Measurements from ENCODE around the gene CLEC4C.
"Not testable (repeated sequence)": the region's sequence is repeated elsewhere in the genome, so short reads cannot be mapped to it uniquely, and the experiment has no call there.

The CLEC4C gene, protein sequence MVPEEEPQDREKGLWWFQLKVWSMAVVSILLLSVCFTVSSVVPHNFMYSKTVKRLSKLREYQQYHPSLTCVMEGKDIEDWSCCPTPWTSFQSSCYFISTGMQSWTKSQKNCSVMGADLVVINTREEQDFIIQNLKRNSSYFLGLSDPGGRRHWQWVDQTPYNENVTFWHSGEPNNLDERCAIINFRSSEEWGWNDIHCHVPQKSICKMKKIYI

DNA sequence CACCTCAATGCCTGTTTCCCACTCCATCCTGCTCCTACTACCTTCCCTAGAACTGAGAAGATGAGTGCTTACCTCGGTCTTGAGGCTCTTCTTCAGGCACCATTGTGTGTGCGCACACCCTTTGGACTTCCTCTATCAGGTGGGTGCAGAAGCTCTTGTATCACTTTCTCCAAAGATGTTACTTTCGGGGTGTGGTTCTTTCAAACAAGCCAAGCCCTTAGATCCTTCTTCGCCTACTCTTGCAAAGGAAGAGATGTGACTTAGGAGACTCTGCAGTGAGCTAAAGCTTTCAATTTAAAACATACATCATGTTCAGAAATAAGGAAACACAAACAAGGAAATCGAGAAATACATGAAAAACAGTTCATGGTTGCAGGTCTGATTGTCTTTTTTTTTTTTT, at the start of gene CLEC4C:
TSS of gene CLEC4C (minus strand) at position 130 of the 400 bp plus-strand sequence. CDS start at position 103, 27 bp downstream.
- no peak for DNase-seq (ENCODE audit: low spot score)

DNA sequence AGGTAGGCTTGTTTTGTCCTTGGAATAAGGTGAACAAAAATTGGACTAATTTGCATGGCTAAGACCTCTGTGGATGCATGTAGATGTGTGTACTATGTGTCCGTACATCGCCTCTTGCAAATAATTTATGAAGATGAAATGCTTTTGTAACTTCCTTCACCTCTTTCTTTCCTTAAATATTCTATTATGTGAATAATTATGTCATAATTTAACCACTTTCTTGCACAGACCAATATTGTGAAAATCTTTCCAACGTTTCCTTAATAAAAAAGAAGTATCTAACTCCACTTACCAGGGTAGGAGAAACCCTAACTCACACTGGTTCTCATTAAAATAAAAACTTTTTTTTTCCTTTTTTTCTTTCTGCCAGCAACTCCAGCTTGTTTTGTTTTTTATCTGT, 46.0 kb upstream of the CLEC4C start:
- DNase-seq (ENCODE audit: low spot score) = no peak

DNA sequence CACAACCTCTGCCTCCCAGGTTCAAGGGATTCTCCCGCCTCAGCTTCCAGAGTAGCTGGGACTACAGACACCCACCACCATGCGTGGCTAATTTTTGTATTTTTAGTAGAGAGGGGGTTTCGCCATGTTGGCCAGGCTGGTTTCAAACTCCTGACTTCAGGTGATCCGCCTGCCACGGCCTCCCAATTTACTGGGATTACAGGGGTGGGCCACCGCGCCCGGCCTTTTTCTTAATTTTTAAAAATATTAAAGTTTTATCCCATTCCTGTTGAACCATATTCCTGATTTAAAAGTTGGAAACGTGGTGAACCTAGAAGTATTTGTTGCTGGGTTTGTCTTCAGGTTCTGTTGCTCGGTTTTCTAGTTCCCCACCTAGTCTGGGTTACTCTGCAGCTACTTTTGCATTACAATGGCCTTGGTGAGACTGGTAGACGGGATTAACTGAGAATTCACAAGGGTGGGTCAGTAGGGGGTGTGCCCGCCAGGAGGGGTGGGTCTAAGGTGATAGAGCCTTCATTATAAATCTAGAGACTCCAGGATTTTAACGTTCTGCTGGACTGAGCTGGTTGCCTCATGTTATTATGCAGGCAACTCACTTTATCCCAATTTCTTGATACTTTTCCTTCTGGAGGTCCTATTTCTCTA, 41.8 kb upstream of the CLEC4C start, which contains the start of gene NANOG:
TSS of gene NANOG (plus strand) at position 519 of the 645 bp plus-strand sequence. CDS start 213 bp downstream, outside the sequence.
- not testable (repeated sequence) for DNase-seq (ENCODE audit: low spot score)

DNA sequence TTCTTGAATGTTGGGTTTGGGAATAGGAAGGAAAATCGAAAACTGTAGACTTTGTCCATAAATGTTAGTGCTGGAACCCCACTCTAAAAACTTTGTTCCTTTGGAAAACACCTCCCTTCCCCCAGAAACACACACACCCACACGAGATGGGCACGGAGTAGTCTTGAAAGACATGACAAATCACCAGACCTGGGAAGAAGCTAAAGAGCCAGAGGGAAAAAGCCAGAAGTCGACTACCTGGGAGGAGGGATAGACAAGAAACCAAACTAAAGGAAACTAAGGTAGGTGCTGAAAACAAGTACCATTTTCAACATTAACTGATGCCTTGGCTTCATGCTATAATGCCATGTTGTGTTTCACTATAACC, 41.1 kb upstream of the CLEC4C start:
- DNase-seq (ENCODE audit: low spot score) = no peak

DNA sequence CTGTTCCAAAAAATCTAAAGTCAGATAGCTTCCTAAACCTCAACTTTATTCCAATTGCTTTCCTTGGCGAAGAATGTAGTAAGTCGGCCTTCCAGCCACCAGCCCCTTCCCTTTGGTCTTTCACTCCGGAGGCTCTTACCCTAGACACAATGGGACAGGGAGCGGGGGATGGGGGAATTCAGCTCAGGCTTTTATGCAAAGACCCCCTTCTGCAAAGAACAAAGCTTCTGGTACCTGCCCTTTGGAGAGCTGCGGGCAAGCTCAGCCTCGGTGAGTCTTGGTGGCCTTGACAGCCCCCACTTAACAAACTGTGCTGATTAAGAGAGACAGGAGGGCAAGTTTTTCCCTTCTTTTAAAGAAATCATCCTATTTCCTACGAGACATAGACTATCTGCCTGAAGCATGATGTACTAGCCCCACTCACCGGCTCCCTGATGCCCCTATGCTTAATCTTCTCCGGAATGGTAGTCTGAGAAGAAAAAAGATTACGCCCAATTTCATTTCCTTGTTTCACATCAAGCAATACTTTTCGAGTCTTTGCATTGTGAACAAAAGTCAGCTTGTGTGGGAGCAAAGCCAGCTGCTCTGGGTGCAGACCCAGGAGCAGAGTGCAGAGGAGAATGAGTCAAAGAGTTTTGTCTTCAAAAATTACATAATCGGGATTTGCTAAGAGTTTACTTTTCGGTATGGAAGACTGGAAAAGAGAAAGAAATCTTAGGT, 40.6 kb upstream of the CLEC4C start:
- DNase-seq (ENCODE audit: low spot score) = no peak

DNA sequence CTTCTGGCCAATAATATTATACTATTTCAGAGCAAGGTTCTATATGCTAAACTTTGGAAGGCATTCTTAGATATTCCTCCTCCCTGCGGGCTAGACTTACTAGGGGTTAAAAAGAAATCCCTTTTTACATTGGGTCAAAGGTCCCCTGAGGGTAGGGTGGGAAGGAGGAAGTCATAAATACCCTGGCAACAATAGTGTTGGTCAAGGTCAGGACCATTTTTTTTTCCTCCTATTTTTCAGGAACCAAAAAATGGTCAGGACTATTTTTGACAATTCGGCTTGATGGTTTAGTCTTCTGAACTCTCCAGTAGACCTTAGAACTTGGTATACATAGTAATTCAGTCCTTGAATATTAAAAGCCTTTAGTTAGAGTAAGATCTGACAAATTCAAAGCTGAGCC, 37.5 kb upstream of the CLEC4C start:
- no peak for DNase-seq (ENCODE audit: low spot score)

DNA sequence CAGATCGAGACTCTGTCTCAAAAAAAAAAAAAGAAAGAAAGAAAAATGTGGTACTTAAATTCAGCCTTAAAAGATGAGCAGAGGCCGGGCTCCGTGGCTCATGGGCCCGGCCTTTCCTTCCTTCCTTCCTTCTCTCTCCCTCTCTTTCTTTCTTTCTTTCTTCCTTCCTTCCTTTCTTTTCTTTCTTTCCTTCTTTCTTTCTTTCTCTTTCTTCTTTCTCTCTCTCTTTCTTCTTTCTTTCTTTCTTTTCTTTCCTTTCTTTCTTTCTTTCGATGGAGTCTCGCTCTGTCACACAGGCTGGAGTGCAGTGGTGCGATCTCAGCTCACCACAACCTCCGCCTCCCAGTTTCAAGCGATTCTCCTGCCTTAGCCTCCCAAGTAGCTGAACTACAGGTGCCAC, 36.3 kb upstream of the CLEC4C start:
- DNase-seq (ENCODE audit: low spot score) = not testable (repeated sequence)

DNA sequence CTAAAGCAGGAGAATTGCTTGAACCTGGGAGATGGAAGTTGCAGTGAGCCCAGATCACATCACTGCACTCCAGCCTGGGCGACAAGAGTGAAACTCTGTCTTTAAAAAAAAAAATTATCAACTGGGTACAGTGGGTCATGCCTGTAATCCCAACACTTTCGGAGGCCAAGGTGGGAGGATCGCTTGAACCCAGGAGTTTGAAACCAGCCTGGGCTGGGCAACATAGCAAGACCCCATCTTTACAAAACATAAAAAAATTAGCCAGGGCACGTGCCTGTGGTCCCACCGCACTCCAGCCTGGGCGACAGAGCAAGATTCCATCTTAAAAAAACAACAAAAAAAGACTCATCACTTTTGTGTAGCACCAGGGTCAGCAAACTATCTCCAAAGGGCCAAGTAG, 34.9 kb upstream of the CLEC4C start:
- no peak for DNase-seq (ENCODE audit: low spot score)

DNA sequence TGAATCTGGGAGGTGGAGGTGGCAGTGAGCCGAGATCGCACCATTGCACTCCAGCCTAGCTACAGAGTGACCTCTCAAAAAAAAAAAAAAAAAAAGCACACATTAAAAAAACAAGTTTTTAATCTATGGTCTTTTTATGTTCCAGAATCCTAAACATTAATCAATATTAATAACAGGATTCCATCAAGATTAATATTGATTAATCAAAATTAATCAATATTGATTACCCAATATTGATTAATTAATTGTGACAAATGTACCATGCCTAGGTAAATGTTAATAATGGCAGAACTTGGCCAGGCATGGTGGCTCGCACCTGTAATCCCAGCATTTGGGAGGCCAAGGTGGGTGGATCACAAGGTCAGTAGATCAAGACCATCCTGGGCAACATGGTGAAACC, 34.1 kb upstream of the CLEC4C start:
- no peak for DNase-seq (ENCODE audit: low spot score)

DNA sequence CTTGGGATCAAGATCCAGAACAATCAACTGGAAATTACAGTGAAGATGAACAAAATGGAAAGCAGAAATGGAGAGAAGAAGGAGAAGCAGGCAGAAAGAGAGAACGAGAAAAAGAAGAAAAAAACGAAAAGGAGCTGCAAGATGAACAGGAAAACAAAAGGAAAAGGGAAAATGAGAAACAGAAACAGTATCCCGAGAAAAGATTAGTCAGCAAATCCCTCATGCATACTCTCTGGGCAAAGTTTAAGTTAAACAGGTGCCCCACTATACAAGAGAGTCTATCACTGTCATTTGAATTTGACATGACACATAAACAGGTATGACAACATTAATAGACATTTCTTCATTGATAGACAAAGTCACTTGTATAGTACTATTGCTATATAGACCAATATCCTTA, 22.8 kb upstream of the CLEC4C start:
- DNase-seq (ENCODE audit: low spot score) = no peak

DNA sequence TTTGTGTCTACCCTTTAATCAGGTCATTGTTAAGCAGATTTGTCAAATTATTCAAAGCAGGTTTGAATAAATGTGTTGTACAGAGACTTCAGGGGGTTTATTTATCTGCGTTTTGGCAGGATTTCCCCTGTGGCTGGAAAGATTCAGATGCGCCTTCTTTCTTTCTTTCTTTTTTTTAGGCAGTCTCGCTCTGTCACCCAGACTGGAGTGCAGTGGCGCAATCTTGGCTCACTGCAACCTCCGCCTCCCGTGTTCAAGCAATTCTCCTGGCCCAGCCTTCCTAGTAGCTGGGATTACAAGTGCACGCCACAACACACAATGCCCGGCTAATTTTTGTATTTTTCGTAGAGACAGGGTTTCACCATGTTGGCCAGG, 11.6 kb upstream of the CLEC4C start:
- no peak for DNase-seq (ENCODE audit: low spot score)

DNA sequence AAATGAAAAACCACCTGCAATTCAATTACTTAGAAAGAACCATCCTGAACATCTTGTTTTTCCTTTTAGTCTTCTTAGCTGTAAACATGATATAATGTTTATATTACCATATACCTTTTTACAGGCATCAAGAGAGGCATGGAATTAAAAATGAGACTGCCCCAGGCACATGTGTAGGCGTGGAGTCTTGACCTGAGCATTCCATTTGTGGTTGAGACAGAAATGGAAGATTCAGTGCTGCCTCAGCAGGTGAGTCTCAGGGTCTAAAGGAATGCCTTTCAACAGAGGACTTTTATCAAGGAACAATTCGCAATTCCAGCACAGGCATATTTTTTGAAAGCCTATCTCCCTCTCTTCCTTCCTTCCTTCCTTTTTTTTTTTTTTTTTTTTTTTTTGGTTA, 9.8 kb upstream of the CLEC4C start:
- DNase-seq (ENCODE audit: low spot score) = no peak

DNA sequence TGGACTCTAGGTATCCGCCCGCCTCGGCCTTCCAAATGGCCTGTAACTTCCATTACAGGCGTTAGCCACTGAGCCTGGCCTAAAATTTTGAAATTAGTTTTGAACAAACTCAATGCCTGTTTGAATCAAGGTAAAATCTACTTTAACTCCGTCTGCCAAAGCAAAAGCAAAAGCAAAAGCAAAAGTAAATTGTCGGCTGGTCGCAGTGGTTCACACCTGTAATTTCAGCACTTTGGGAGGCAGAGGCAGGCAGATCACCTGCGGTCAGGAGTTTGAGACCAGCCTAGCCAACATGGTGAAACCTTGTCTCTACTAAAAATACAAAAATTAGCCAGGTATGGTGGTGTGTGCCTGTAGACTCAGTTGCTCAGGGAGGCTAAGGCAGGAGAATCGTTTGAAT, 8.5 kb upstream of the CLEC4C start:
- not testable (repeated sequence) for DNase-seq (ENCODE audit: low spot score)

DNA sequence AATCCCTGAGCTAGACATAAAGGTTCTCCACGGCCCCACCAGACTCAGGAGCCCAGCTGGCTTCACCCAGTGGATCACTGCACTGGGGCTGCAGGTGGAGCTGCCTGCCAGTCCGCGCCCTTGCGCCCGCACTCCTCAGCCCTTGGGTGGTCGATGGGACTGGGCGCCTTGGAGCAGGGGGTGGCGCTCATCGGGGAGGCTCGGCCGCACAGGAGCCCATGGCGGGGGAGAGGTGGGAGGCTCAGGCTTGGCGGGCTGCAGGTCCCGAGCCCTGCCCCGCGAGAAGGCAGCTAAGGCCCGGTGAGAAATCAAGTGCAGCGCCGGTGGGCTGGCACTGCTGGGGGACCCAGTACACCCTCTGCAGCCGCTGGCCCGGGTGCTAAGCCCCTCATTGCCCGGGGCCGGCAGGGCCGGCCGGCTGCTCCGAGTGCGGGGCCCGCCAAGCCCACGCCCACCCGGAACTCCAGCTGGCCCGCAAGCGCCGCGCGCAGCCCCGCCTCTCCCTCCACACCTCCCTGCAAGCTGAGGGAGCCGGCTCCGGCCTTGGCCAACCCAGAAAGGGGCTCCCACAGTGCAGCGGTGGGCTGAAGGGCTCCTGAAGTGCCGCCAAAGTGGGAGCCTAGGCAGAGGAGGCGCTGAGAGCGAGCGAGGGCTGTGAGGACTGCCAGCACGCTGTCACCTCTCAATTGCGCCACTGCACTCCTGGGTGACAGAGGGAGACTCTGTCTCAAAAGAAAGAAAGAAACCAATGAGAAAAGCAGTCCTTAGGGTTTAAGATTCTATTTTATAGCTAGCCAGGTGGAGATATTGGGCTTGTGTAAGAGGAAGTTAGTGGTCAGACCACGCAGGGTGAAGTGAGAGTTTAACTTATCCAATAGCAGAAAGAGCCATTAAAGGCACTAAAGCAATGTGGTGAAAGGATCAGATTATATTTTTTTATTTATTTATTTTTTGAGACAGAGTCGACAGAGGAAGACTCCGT, 5.1 kb upstream of the CLEC4C start:
- DNase-seq (ENCODE audit: low spot score) = not testable (repeated sequence)

DNA sequence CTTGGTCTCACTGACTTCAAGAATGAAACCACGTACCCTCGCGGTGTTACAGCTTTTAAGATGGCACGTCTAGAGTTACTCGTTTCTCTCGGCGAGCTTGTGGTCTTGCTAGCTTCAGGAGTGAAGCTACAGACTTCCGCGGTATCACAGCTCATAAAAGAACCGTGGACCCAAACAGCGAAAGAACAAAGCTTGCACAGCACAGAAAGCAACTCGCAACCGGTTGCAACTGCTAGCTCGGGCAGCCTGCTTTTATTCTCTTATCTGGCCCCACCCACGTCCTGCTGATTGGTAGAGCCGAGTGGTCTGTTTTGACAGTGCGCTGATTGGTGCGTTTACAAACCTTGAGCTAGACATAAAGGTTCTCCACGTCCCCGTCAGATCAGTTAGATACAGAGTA, 4.2 kb upstream of the CLEC4C start:
- no peak for DNase-seq (ENCODE audit: low spot score)

DNA sequence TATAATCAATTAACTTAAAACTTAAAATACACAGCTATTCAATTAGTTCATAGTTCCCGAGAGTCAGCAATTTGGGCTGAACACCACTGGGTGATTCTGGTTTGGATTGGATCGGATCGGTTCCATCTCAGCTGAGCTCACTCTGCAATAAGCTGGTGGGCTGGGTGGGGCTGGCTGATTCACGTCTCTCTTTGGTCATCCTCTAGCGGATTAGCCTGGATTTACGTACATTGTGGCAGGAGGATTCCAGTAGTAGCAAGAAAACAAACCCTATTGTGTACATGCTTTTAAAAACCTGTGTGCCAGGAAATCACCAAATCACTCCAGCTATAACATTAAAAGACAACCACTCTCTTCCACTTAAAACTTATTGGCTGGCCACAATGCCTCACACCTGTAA, 3.2 kb upstream of the CLEC4C start:
- DNase-seq (ENCODE audit: low spot score) = no peak

DNA sequence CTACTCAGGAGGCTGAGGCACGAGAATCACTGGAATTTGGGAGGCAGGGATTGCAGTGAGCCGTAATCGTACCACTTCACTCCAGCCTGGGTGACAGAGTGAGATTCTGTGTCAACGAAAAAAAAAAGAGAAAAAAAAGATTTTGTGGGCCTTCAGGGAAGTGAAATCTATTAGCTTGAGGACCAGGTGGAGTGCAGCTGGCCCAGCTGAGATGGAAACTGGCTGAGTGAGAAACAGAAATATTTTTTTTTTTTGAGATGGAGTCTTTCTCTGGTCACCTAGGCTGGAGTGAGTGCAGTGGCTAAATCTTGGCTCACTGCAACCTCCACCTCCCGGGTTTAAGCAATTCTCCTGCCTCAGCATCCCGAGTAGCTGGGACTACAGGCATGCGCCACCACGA, 2.3 kb upstream of the CLEC4C start:
- DNase-seq (ENCODE audit: low spot score) = no peak

DNA sequence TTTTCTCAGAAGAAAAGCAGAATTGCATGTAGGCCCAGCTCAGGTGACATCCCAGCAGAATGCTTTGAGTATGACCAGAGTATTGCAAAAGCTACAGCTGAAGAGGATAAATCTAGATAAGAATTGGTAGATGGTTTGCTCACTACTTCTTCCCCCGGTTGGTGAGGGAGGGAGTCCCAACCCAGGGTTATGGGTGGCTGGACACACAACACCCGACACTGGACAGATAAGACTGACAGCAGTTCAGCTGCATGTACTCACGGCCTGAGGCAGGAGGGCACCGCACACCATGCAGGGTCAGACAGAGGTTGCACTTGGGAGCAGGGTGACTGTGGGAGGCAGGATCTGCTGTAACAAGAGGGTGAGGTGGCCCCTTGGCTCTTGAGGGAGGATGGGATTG, 1.7 kb upstream of the CLEC4C start:
- no peak for DNase-seq (ENCODE audit: low spot score)

DNA sequence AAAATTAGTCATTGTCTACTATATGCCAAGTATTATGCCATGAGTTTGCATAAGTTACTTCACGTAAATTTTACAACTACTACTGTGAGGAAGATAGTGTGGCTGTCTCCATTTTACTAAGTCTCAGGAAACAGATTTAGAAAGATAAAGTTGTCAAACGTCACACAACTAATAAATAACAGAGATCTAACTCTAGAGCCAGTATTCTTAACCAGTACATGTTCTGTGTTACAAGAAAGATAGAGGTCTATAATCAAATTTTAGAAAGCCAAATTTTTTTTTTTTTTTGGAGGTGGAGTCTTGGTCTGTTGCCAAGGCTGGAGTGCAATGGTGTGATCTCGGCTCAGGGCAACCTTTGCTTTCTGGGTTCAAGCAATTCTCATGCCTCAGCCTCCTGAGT, 14.2 kb downstream of the CLEC4C start:
- no peak for DNase-seq (ENCODE audit: low spot score)

DNA sequence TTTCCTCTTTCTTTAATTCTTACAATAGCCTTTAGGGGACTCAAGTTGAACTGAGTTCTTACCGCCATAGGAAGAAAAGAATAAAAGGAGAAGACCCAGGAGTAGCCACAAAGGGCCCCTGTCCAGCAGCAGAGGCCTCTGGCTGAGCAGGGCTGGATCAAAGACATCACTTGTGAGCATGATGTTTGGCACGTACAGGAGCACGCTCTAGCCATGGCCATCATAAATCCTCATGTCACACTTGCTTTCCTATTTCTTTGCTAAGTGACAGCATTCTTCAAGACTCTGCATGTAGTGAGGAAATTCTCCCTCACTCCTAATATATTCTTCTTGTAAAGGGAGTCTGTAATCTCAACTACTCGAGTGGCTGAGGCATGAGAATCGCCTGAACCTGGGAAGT, 15.7 kb downstream of the CLEC4C start:
- no peak for DNase-seq (ENCODE audit: low spot score)

DNA sequence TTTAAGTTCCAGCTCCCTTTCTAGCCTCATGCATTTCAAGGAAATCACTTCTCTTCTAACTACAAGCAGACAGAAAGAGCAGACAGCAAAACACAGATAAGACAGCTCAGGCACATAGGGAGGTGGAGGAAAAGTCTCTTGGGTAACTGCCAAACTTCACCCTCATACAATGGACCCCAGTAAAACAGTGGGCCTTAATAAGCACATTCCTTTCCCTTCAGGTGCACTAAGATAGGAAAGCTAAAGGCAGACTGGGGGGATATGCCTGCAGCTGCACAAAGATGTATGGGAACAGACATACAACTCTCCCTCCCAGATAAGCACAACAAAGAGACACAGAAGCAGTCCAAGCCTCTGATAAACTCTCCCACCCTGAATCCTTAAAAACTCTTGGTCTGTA, 16.2 kb downstream of the CLEC4C start:
- DNase-seq (ENCODE audit: low spot score) = not testable (repeated sequence)

DNA sequence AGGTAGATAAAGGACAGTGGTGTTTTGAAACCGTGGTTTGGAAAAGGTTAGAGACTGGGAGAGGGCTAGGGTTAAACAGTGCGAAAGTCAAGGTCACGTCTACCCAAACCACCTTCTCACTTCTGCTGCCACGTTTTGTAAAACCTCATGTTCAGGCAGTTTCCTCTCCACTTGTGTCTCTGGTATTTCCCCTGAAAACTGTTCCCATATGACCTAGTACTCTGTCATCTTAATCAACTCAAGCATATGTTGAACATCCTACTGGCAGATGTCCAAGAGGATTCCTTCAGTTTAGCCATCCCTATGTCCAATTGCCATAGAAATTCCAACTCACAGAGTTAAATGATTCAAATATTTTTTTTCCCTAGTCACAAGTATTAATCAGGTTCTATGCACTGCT, 17.4 kb downstream of the CLEC4C start:
- DNase-seq (ENCODE audit: low spot score) = no peak
